ENCODE data around the gene ABRACL. TPM values are rescaled to one million over a fixed set of nuclear protein-coding genes. Genes with fewer than 3 reads are reported as not detected.

The ABRACL gene
- total and polyA plus RNA-seq, 9 of the 15 experiments (the other 6 are each of a cell fraction or from before 2014, with no cell fraction given), result 1.1 to 5.2 (median 1.9) TPM

- no peaks in the 10 kb centered on the region for H3K79me2 ChIP-seq (ENCODE audit: control insufficient read depth, insufficient read depth, low read length)
- no peak overlapping the region for H3K4me3 ChIP-seq
- H4K20me1 ChIP-seq (replicated peaks; ENCODE audit: control insufficient read depth, insufficient read depth, low read length), result no peaks in the 10 kb centered on the region
- intact Hi-C loops (cut with micrococcal nuclease), result no loop called here
- H2AFZ ChIP-seq (ENCODE audit: low read depth, low read length), result no peak overlapping the region
- H3K9ac ChIP-seq (ENCODE audit: insufficient read depth in 1 of 2, low read depth in 2 of 2, low read length in 2 of 2), result no peak overlapping the region
- H3K4me1 ChIP-seq (replicated peaks in 1 of 2; ENCODE audit: control insufficient read depth in 2 of 2, insufficient read depth in 2 of 2, low read length in 2 of 2), result no peaks in the 10 kb centered on the region
- in situ Hi-C loops (cut with MboI), result no loop called here
- FAIRE-seq, result no peak
- no peaks in the 10 kb centered on the region for H3K9me3 ChIP-seq (replicated peaks; ENCODE audit: control insufficient read depth, insufficient read depth, low read depth, low read length)
- no peaks in the 10 kb centered on the region for H3K9me1 ChIP-seq (ENCODE audit: control insufficient read depth, insufficient read depth, low read length)
- CTCF ChIA-PET (ENCODE audit: low intra/inter-chr PET ratio), result no interaction called here
- ATAC-seq, result no peak
- POLR2A ChIA-PET, result interaction anchor here (0.5 kb wide), 1 partner anchor 12 kb away, joined by 5 read pairs; no protein-coding TSS in a partner anchor
- no peak overlapping the region for H3K27ac ChIP-seq (ENCODE audit: extremely low read depth, low read depth, low read length)
- DNase-seq (ENCODE audit: extremely low read depth in 1 of 4, low spot score in 3 of 4), result no peak
- peaks cover 11 to 19% of the 10 kb centered on the region in 2 experiments; a peak in 3 of 5 replicates for H3K27me3 ChIP-seq (ENCODE audit: control insufficient read depth in 2 of 2, insufficient read depth in 2 of 2, low read length in 2 of 2)
- BruUV-seq (replicated peaks), result no TSS peak
- no peaks in the 10 kb centered on the region for H3K36me3 ChIP-seq (ENCODE audit: control insufficient read depth, insufficient read depth, low read length)
- TF ChIP-seq MLX (CRISPR knock-in tag; conservative IDR thresholded peaks at IDR 0.05) (no peak), NFXL1 (CRISPR knock-in tag; IDR thresholded peaks at IDR 0.05) (no peak), ZKSCAN1 (IDR thresholded peaks at IDR 0.05; ENCODE audit: low read depth, low read length) (no peak), ZBTB9 (CRISPR knock-in tag; IDR thresholded peaks at IDR 0.05) (no peak), CGGBP1 (CRISPR knock-in tag; IDR thresholded peaks at IDR 0.05) (no peak), RBM39 (optimal IDR thresholded peaks at IDR 0.05; ENCODE audit: low read depth, low read length) (no peak), EP400 (IDR thresholded peaks at IDR 0.05) (no peak), XRCC4 (IDR thresholded peaks at IDR 0.05; ENCODE audit: extremely low read depth, insufficient read depth, insufficient read length) (no peak), SRSF7 (optimal IDR thresholded peaks at IDR 0.05; ENCODE audit: low read depth, low read length) (no peak), POLR2B (IDR thresholded peaks at IDR 0.05; ENCODE audit: low read depth, partially characterized antibody) (no peak), PBX2 (CRISPR knock-in tag; IDR thresholded peaks at IDR 0.05; ENCODE audit: low read depth) (no peak), PBX2 (tag; conservative IDR thresholded peaks at IDR 0.05; ENCODE audit: low read depth) (no peak), NONO (IDR thresholded peaks at IDR 0.05; ENCODE audit: low read depth in 2 of 2, low read length in 1 of 2) (no peak), ZNF146 (CRISPR knock-in tag; IDR thresholded peaks at IDR 0.05; ENCODE audit: unreplicated experiment) (no peak)
- H3K4me2 ChIP-seq (ENCODE audit: insufficient read depth, low read length), result no peak overlapping the region
- 0% methylated on average over 1 of the region's 1 CpG for WGBS (ENCODE audit: insufficient coverage, low coverage, missing lambda C conversion rate)
These were observed 34.5 kb downstream of the ABRACL start for GRCh38 chr6:139062932-139063646.

Measured in K562 (cell line).